OCI-LY3 (cell line): ENCODE measurements around the gene LZTS2.

Experiments
- H2AFZ ChIP-seq: fragments of 200-600, 300-600 bp; shearing (Covaris generic); 2 replicates; pipeline ENCODE4 v1.6.0; 2014; ENCODE audit warnings: antibody characterized with exemption, low read depth, low read length
- H3K27ac ChIP-seq: fragments of 200-600, 300-600 bp; sonication (generic); 2 replicates; pipeline ENCODE4 v1.5.1; 2014; ENCODE audit warnings: mild to moderate bottlenecking, low read length, moderate library complexity, mixed read lengths
- H3K27me3 ChIP-seq: fragments of 200-600, 300-600 bp; sonication (generic); 2 replicates; pipeline ENCODE4 v1.6.1; 2014; ENCODE audit warnings: low read depth, low read length, mixed read lengths
- H3K36me3 ChIP-seq: fragments of 200-600, 300-600 bp; sonication (generic); replicated peaks from 2 replicates; pipeline ENCODE3; 2014; ENCODE audit warnings: low read depth, low read length, mixed read lengths
- H3K4me1 ChIP-seq: fragments of 300-600, 200-600 bp; sonication (generic); 2 replicates; pipeline ENCODE4 v1.6.1; 2014; ENCODE audit warnings: low read length, mixed read lengths
- H3K4me2 ChIP-seq: fragments of 200-600, 300-600 bp; sonication (generic); 2 replicates; pipeline ENCODE4 v1.6.1; 2014; ENCODE audit warnings: low read length, mixed read lengths
- H3K4me3 ChIP-seq: fragments of 300-600, 200-600 bp; sonication (generic); 2 replicates; pipeline ENCODE4 v1.5.1; 2014; ENCODE audit warnings: antibody characterized with exemption, mild to moderate bottlenecking, low read length, moderate library complexity
- H3K79me2 ChIP-seq: fragments of 300-600, 200-600 bp; shearing (Covaris generic); 2 replicates; pipeline ENCODE4 v1.6.1; 2014; ENCODE audit warnings: mild to moderate bottlenecking, low read length, mixed read lengths
- H3K9ac ChIP-seq: fragments of 300-600, 200-600 bp; shearing (Covaris generic); 2 replicates; pipeline ENCODE4 v1.6.0; 2014; ENCODE audit warnings: mild to moderate bottlenecking, low read length, moderate library complexity
- H3K9me3 ChIP-seq: fragments of 200-600, 300-600 bp; shearing (Covaris generic); 2 replicates; pipeline ENCODE4 v1.6.1; 2014; ENCODE audit warnings: low read length, mixed read lengths; ENCODE audit not compliant: insufficient read depth
- H4K20me1 ChIP-seq: fragments of 200-600, 300-600 bp; sonication (generic); 2 replicates; pipeline ENCODE4 v1.6.1; 2016; ENCODE audit warnings: low read length, mixed read lengths; ENCODE audit not compliant: insufficient read depth
- EZH2phosphoT487 ChIP-seq: fragments of 200-600 bp; shearing (Covaris generic); IDR thresholded peaks from 2 replicates; pipeline ENCODE4 v1.6.1; 2018; ENCODE audit warnings: antibody characterized with exemption, mixed run types, low read depth
- TF ChIP-seq, protein P1 (sequence below): fragments of 200-600, 300-600 bp; sonication (generic); IDR thresholded peaks from 2 replicates; pipeline ENCODE4 v1.5.1; 2014; ENCODE audit warnings: antibody characterized with exemption, low read length, low read depth

LZTS2 gene

GRCh38 chr10:100989088-100989487 lies 10.5 kb upstream of the LZTS2 start:
- Histone ChIP-seq H3K79me2 (peaks cover 57% of the 10 kb centered on the region), H3K36me3 (peaks cover 19% of the 10 kb centered on the region), H3K27ac (no peak overlapping the region), H3K27me3 (no peaks in the 10 kb centered on the region), H2AFZ (no peak overlapping the region), H3K4me2 (no peak overlapping the region), H3K9me3 (no peaks in the 10 kb centered on the region), H3K4me3 (no peak overlapping the region), H3K9ac (no peak overlapping the region), H4K20me1 (no peaks in the 10 kb centered on the region), H3K4me1 (peaks cover 18% of the 10 kb centered on the region)
- no peak for TF ChIP-seq EZH2phosphoT487
- TF ChIP-seq, protein P1, sequence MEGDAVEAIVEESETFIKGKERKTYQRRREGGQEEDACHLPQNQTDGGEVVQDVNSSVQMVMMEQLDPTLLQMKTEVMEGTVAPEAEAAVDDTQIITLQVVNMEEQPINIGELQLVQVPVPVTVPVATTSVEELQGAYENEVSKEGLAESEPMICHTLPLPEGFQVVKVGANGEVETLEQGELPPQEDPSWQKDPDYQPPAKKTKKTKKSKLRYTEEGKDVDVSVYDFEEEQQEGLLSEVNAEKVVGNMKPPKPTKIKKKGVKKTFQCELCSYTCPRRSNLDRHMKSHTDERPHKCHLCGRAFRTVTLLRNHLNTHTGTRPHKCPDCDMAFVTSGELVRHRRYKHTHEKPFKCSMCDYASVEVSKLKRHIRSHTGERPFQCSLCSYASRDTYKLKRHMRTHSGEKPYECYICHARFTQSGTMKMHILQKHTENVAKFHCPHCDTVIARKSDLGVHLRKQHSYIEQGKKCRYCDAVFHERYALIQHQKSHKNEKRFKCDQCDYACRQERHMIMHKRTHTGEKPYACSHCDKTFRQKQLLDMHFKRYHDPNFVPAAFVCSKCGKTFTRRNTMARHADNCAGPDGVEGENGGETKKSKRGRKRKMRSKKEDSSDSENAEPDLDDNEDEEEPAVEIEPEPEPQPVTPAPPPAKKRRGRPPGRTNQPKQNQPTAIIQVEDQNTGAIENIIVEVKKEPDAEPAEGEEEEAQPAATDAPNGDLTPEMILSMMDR, result no peak

GRCh38 chr10:100993986-100994708 lies 5.5 kb upstream of the LZTS2 start:
- H3K4me2 ChIP-seq, result no peak overlapping the region
- peaks cover 18% of the 10 kb centered on the region for H3K36me3 ChIP-seq
- no peak overlapping the region for H3K4me3 ChIP-seq
- H3K27me3 ChIP-seq, result no peaks in the 10 kb centered on the region
- H3K9ac ChIP-seq, result no peak overlapping the region
- H3K9me3 ChIP-seq, result no peaks in the 10 kb centered on the region
- H4K20me1 ChIP-seq, result no peaks in the 10 kb centered on the region
- no peak overlapping the region for H2AFZ ChIP-seq
- TF ChIP-seq EZH2phosphoT487, result no peak
- TF ChIP-seq, protein P1, result peak; percentile 39
- H3K4me1 ChIP-seq, result peaks cover 14% of the 10 kb centered on the region
- H3K27ac ChIP-seq, result no peak overlapping the region
- H3K79me2 ChIP-seq, result peaks cover 29% of the 10 kb centered on the region

- Histone ChIP-seq H3K27me3 (no peaks in the 10 kb centered on the region), H2AFZ (no peak overlapping the region), H3K9ac (no peak overlapping the region), H3K4me3 (no peak overlapping the region), H3K4me1 (peaks cover 14% of the 10 kb centered on the region), H3K9me3 (no peaks in the 10 kb centered on the region), H3K36me3 (peaks cover 12% of the 10 kb centered on the region), H3K4me2 (no peak overlapping the region), H4K20me1 (no peaks in the 10 kb centered on the region), H3K79me2 (peaks cover 19% of the 10 kb centered on the region), H3K27ac (no peak overlapping the region)
- no peak for TF ChIP-seq EZH2phosphoT487
- TF ChIP-seq, protein P1, result no peak
Observed at GRCh38 chr10:100995181-100995580, 4.4 kb upstream of the LZTS2 start.

DNA sequence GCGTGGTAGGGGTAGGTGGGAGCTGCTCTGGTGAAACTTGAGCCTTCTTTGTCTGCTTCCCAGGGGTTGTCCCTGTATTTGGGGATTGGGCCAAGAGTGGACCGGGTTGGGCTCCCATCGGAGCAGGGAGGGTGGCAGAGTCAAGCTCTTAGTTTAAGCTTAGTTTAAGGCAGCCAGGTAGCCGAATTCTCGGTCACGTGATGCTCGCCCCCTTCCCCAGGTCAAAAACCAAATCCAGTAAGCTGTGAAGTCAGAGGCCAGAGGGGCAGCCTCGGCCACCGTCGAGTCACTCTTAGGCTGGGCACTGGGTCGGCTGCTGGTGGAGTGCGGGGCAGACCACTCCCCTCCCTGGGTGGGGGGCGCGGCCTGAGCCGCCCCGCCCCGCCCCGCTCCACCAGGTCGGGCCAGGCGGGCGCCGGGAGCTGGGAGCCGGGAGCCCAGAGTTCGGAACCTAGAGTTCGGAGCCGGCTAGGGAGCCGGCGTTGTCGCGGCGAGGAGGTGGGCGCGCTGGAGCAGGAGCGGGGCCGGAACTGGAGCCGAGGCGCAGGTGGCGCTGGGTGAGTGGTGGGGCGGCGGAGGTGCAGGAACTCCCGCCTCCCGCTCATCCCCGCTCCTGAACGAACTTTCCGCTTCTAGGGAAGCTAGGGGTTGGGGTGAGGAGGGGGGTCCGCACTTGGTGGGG lies 2.8 kb upstream of the LZTS2 start:
- Histone ChIP-seq H3K4me3 (peak overlapping the region; percentile 84), H3K27me3 (no peaks in the 10 kb centered on the region), H3K9ac (peak overlapping the region; percentile 92), H3K4me1 (peaks cover 14% of the 10 kb centered on the region), H2AFZ (peak overlapping the region; percentile 64; the same call in 1 of the 2 replicates), H3K36me3 (no peaks in the 10 kb centered on the region), H3K4me2 (peak overlapping the region; percentile 99), H3K27ac (peak overlapping the region; percentile 81), H3K79me2 (peaks cover 6% of the 10 kb centered on the region; the same call in 1 of the 2 replicates), H4K20me1 (no peaks in the 10 kb centered on the region), H3K9me3 (no peaks in the 10 kb centered on the region)
- TF ChIP-seq, protein P1, result no peak
- TF ChIP-seq EZH2phosphoT487, result no peak
